AG04450 (cell line): ENCODE measurements around the gene RNU5B-1. TPM values are rescaled to one million over a fixed set of nuclear protein-coding genes. Genes with fewer than 3 reads are reported as not detected.

ENCODE experiments used
- CTCF ChIA-PET: fragments of 300-600, 350-600 bp; formaldehyde crosslinking; extraction: SDS; loops from one replicate; lab custom pipeline; 2022; ENCODE audit warnings: antibody characterized with exemption, inconsistent platforms; lab: Charles Lee
- POLR2A ChIA-PET: fragments of 350-600 bp; formaldehyde crosslinking; extraction: SDS; loops from one replicate; lab custom pipeline; 2021; ENCODE audit warnings: antibody characterized with exemption, inconsistent platforms; lab: Yijun Ruan, JAX
- DNase-seq: peaks from one replicate; pipeline ENCODE4 v3.0.0-alpha.2; 2011; ENCODE audit warnings: low read depth, low spot score
- H3K27ac ChIP-seq: one replicate; pipeline ENCODE4 v1.5.1; 2012; ENCODE audit warnings: low read depth, low read length, control low read depth
- H3K27me3 ChIP-seq: one replicate; pipeline ENCODE4 v1.6.0; 2012; ENCODE audit warnings: low read length; ENCODE audit not compliant: control insufficient read depth, insufficient read depth
- H3K4me3 ChIP-seq: 2 replicates; pipeline ENCODE4 v1.5.1; 2011; ENCODE audit warnings: mild to moderate bottlenecking, low read depth, low read length, control low read depth
- H3K9me3 ChIP-seq: 2 replicates; pipeline ENCODE4 v1.5.1; 2012; ENCODE audit warnings: low read length; ENCODE audit not compliant: control insufficient read depth, insufficient read depth
- polyA plus RNA-seq: library from polyadenylated mRNA; depleted of rRNA; stranded (reverse); fragments of >200 nt; gene quantifications from 2 replicates; pipeline ENCODE4 v1.2.3, GENCODE V29; 2011
- TF ChIP-seq, protein P1 (sequence below): IDR thresholded peaks from 2 replicates; pipeline ENCODE4 v1.5.1; 2011; ENCODE audit warnings: low read depth, low read length, control low read depth, inconsistent platforms

Gene RNU5B-1
- polyA plus RNA-seq, 1 experiment, result not detected

DNA sequence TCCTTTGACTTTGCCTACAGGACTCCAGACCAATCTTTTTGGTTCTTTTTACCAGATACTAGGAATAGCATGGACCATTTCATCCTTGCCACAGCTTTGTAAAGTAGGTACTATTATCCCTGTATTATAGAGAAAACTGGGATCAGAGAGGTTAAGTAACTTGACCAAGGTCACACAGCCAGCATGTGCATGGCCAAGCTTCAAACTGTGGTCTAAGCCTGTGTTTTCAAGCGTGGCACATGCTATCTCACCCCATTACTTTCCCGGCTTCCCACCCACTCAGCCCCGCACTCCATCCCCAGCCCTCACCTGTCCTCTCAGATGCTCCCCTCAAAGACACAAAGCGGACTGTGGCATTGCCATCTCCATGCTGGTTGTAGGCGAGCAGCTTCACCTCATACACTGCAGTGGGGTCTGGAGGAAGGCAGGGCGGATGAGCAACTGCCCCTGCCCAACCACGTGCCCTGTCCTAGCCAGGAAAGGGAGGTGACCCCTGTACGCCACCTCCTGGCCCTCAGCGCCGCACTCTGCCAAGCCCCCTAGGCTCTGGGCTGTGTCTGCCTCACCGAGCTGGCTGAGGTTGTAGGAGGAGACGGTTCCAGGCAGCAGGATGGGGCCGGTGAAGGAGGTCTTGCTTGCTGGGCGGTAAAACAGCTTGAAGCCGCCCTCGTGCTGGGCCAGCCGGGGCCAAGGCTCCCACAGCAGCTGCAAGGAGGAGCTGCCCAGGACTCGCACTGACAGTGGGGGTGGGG lies 25.7 kb downstream of the RNU5B-1 start:
- no peaks in the 10 kb centered on the region; the same call in 1 of the 2 replicates for H3K9me3 ChIP-seq
- H3K27me3 ChIP-seq, result peaks cover 35% of the 10 kb centered on the region
- TF ChIP-seq, protein P1, sequence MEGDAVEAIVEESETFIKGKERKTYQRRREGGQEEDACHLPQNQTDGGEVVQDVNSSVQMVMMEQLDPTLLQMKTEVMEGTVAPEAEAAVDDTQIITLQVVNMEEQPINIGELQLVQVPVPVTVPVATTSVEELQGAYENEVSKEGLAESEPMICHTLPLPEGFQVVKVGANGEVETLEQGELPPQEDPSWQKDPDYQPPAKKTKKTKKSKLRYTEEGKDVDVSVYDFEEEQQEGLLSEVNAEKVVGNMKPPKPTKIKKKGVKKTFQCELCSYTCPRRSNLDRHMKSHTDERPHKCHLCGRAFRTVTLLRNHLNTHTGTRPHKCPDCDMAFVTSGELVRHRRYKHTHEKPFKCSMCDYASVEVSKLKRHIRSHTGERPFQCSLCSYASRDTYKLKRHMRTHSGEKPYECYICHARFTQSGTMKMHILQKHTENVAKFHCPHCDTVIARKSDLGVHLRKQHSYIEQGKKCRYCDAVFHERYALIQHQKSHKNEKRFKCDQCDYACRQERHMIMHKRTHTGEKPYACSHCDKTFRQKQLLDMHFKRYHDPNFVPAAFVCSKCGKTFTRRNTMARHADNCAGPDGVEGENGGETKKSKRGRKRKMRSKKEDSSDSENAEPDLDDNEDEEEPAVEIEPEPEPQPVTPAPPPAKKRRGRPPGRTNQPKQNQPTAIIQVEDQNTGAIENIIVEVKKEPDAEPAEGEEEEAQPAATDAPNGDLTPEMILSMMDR, result no peak
- DNase-seq, result no peak
- POLR2A ChIA-PET, result no interaction called here
- H3K4me3 ChIP-seq, result no peak overlapping the region
- H3K27ac ChIP-seq, result no peak overlapping the region
- CTCF ChIA-PET, result interaction anchor here (1.0 kb wide), 1 partner anchor 10 kb away, joined by 3 read pairs; no protein-coding TSS in a partner anchor

DNA sequence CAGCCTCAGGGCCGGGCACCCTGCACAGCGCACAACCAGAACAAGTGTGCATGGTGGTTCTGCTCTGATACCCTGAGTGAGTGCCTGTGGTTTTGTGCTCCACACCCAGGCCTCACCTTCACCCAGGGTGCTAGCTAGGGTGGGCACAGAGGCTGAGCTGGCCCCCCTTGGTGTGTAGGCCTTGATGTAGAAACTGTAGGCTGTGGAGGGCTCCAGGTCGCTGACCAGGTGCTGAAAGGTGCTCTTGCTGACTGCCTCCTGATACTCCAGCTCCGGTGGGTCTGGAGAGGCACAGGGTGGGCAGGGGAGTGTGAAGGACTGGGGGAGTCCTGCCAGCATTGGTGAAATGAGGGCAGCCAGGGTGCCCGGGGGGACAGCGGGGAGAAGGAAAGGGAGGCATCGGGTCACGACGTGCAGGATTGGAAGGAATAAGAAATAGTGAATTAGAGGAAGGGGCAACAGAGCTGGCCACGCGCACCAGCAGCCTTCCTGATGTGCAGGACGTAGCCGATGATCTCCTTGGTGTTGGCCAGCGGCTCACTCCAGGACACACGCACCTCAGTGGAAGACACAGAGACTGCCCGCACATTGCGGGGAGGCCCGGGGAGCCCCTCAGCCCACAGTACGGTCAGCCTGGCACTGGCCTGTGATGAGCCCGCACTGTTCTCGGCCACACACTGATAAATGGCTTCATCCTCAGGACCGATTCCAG lies 26.6 kb downstream of the RNU5B-1 start:
- CTCF ChIA-PET, result interaction anchor here (1.0 kb wide), 1 partner anchor 11 kb away, joined by 3 read pairs; no protein-coding TSS in a partner anchor

DNA sequence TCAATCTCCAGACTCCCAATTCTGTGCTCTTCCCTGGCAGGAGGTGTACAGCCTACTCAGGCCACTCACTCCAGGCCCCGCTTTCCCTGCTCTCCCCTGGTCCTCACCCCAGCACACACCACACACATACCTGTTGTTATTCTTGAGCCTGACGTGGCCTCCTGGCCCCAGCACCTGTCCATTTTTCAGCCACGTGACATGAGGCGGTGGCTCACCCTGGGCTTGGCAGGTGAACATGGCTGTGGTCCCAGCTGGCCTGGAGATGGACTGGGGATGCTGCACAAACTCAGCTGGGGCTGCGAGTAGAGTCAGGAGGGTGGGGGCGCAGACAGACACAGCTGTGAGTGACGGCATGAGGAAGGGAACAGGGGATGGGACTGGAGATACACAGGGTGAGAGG lies 27.3 kb downstream of the RNU5B-1 start:
- no peak for DNase-seq
- CTCF ChIA-PET, result no interaction called here
- H3K4me3 ChIP-seq, result no peak overlapping the region
- peaks cover 49% of the 10 kb centered on the region for H3K27me3 ChIP-seq
- H3K27ac ChIP-seq, result no peak overlapping the region
- H3K9me3 ChIP-seq, result no peaks in the 10 kb centered on the region; the same call in 1 of the 2 replicates
- POLR2A ChIA-PET, result no interaction called here
- TF ChIP-seq, protein P1, result no peak

More for the DNA sequence above, 26.6 kb downstream of the RNU5B-1 start:
- H3K27me3 ChIP-seq, result peaks cover 42% of the 10 kb centered on the region
- H3K27ac ChIP-seq, result no peak overlapping the region
- DNase-seq, result no peak
- no peak overlapping the region for H3K4me3 ChIP-seq
- TF ChIP-seq, protein P1, result no peak
- H3K9me3 ChIP-seq, result no peaks in the 10 kb centered on the region; the same call in 1 of the 2 replicates
- POLR2A ChIA-PET, result no interaction called here

DNA sequence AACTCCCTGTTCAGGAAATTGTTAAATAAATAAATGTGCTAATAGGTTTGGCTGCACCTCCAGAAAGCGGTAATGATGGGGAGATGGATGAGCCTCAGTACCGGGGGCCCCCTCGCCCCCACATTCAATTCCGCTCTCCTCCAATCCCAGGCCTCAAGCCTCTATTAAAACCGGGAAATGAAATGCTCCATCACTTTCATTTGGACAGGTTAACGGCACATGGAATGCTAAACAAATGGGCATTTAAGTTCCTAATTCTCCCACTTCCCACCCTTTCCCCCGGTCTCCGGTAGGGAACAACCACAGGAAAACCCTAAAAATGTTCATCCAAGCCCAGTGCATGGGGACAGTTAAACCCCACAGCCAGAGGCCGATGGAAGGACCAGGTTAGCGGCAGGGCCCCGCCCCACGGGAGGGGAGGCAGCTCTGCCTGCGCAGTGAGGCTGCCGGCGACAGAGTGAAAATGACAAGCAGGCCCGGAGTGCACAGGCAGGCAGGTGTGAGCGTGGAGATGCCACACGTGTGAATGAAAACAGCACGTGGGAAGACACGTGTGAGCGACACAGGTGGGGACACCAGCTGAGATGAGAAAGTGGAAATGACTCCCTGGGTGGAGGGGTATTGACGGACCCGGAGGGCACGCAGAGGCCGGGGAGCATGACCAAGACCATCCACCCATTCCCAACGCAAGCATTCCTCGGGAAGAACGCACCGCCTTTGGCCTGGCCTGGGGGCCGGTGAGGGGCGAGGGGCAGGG lies 28.1 kb downstream of the RNU5B-1 start:
- Histone ChIP-seq H3K9me3 (no peaks in the 10 kb centered on the region; the same call in 1 of the 2 replicates), H3K27me3 (peaks cover 46% of the 10 kb centered on the region), H3K27ac (no peak overlapping the region), H3K4me3 (no peak overlapping the region)
- POLR2A ChIA-PET, result no interaction called here
- CTCF ChIA-PET, result no interaction called here
- TF ChIP-seq, protein P1, result no peak
- no peak for DNase-seq
